Omental fat pad (tissue), 4 donors: ENCODE data around the gene EPO. TPM values are rescaled to one million over a fixed set of nuclear protein-coding genes. Genes with fewer than 3 reads are reported as not detected.
"Not testable (repeated sequence)": the region's sequence is repeated elsewhere in the genome, so short reads cannot be mapped to it uniquely, and the experiment has no call there.

Experiments
- ATAC-seq: fragments of 150-250 bp; one replicate; pipeline ENCODE4 v1.9.1; 2016; ENCODE audit warnings: mild to moderate bottlenecking, moderate library complexity; ENCODE audit not compliant: low FRiP score
- DNase-seq: peaks from one replicate; pipeline ENCODE4 v3.0.0-alpha.2; 2019; ENCODE audit warnings: low spot score
- CTCF ChIP-seq, 3 donors: fragments of 450-650 bp; IDR thresholded peaks; one replicate each; pipeline ENCODE4 v1.5.1; 2016 to 2017; ENCODE audit warnings: antibody characterized with exemption in 3 of 3, mild to moderate bottlenecking in 3 of 3, moderate library complexity in 2 of 3
- total RNA-seq, 4 donors: library from RNA; depleted of rRNA; stranded (reverse); fragments of >200 nt; gene quantifications; one replicate each; pipeline ENCODE4 v1.1.0, GENCODE V29; 2016

Gene EPO
- total RNA-seq, 4 donors from 2014 or later, result not detected

- DNase-seq (no peak), ATAC-seq (no peak)
- TF ChIP-seq CTCF (IDR thresholded peaks at IDR 0.05), result no peak
Observed at GRCh38 chr7:100720671-100721504, 620 bp downstream of the EPO start.

GRCh38 chr7:100721505-100721812 is 1.2 kb downstream of the EPO start:
- no peak for ATAC-seq
- no peak for TF ChIP-seq CTCF (IDR thresholded peaks at IDR 0.05)
- DNase-seq, result no peak

DNA sequence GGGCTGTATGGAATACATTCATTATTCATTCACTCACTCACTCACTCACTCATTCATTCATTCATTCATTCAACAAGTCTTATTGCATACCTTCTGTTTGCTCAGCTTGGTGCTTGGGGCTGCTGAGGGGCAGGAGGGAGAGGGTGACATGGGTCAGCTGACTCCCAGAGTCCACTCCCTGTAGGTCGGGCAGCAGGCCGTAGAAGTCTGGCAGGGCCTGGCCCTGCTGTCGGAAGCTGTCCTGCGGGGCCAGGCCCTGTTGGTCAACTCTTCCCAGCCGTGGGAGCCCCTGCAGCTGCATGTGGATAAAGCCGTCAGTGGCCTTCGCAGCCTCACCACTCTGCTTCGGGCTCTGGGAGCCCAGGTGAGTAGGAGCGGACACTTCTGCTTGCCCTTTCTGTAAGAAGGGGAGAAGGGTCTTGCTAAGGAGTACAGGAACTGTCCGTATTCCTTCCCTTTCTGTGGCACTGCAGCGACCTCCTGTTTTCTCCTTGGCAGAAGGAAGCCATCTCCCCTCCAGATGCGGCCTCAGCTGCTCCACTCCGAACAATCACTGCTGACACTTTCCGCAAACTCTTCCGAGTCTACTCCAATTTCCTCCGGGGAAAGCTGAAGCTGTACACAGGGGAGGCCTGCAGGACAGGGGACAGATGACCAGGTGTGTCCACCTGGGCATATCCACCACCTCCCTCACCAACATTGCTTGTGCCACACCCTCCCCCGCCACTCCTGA is 2.4 kb downstream of the EPO start:
- DNase-seq, result no peak
- no peak for TF ChIP-seq CTCF (IDR thresholded peaks at IDR 0.05)
- no peak for ATAC-seq

DNA sequence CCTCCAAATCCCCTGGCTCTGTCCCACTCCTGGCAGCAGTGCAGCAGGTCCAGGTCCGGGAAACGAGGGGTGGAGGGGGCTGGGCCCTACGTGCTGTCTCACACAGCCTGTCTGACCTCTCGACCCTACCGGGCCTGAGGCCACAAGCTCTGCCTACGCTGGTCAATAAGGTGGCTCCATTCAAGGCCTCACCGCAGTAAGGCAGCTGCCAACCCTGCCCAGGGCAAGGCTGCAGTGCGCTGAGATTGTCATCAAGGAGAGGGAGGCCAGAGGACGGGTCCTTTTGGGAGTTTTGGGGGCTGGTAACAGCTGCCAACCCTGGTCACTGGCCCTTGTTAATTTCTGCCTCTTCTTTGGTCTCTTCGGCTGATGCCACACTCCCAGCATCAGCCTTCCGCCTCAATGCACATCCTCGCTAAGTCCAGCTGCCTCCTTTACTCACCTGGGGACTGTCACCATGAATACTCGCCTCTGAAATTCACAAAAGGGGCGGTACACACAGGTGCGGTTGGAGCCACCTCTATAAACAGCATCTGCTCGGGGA is 3.5 kb downstream of the EPO start:
- TF ChIP-seq CTCF (IDR thresholded peaks at IDR 0.05), result no peak
- DNase-seq (no peak), ATAC-seq (no peak)

DNA sequence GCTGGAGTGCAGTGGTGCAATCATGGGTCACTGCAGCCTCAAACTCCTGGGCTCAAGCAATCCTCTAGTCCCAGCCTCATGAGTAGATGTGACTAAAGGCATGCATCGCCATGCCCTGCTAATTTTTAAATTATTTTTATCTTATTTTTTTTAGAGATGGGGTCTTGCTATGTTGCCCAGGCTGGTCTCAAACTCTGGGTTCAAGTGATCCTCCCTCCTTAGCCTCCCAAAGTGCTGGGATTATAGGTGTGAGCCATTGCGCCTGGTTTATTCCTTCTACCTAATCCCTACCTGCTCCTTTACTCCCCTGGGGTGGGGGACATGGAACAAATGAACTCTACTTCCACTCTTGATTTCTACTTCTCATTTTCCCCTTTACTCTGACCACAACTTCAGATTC is 4.1 kb downstream of the EPO start:
- not testable (repeated sequence) for DNase-seq, ATAC-seq

GRCh38 chr7:100726996-100727761 is 6.9 kb downstream of the EPO start:
- ATAC-seq, result no peak
- DNase-seq, result no peak
- TF ChIP-seq CTCF (IDR thresholded peaks at IDR 0.05), result no peak

DNA sequence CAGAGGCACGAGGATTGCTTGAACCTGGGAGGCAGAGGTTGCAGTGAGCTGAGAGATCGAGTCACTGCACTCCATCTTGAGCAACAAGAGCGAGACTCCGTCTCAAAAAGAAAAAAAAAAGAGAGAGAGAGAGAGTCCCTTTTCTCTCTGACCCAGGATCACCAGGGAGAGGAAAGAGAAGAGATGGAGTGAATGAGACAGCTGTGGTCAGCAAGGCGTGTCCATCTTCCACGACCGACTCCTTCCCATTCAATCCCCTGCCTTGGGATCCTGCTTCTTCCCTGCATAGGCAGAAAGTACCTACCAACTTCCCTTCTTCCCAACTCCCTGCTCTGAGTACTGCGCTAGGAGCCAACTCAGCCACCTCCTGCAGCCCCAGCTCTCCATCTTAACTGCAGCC is 7.9 kb downstream of the EPO start:
- ATAC-seq (no peak), DNase-seq (no peak)
- no peak for TF ChIP-seq CTCF (IDR thresholded peaks at IDR 0.05)
